ENCODE results near the gene KLHDC8B. TPM values are rescaled to one million over a fixed set of nuclear protein-coding genes. Genes with fewer than 3 reads are reported as not detected.

The KLHDC8B gene
- total RNA-seq = 39.2 TPM

GRCh38 chr3:49171119-49171774, at the start of gene KLHDC8B:
KLHDC8B (plus strand) TSS chr3:49171598; CDS start chr3:49172770, 1,172 bp downstream.

GRCh38 chr3:49132437-49133225, 38.8 kb upstream of the KLHDC8B start, which contains the start of gene LAMB2:
LAMB2 (minus strand) TSS chr3:49133050; CDS start chr3:49132867, 183 bp downstream.

GRCh38 chr3:49165771-49166751, 5.3 kb upstream of the KLHDC8B start, which contains the start of gene CCDC71:
CCDC71 (minus strand) TSS chr3:49166331; CDS start chr3:49164208, 2,123 bp downstream.

Other genes starting within 250 kb of the KLHDC8B start
- gene P4HTM, start 181.4 kb upstream of the KLHDC8B start, total RNA-seq = 51.4 TPM
- 137 TPM for gene WDR6, start 164.2 kb upstream of the KLHDC8B start, total RNA-seq
- gene DALRD3, start 153.0 kb upstream of the KLHDC8B start, total RNA-seq = 52.2 TPM
- 73.9 TPM for gene NDUFAF3, start 149.5 kb upstream of the KLHDC8B start, total RNA-seq
- gene IMPDH2, start 142.2 kb upstream of the KLHDC8B start, total RNA-seq = 214 TPM
- gene QRICH1, start 77.5 kb upstream of the KLHDC8B start, total RNA-seq = 75.6 TPM
- 465 TPM for gene QARS1, start 66.8 kb upstream of the KLHDC8B start, total RNA-seq
- gene USP19, start 50.8 kb upstream of the KLHDC8B start, total RNA-seq = 75.8 TPM
- gene LAMB2, start 38.5 kb upstream of the KLHDC8B start, total RNA-seq = 537 TPM
- 20.4 TPM for gene CCDC71, start 5.3 kb upstream of the KLHDC8B start, total RNA-seq
- 5.2 TPM for gene C3orf62, start 105.6 kb downstream of the KLHDC8B start, total RNA-seq
- gene USP4, start 168.5 kb downstream of the KLHDC8B start, total RNA-seq = 41.9 TPM
- 118 TPM for gene GPX1, start 186.8 kb downstream of the KLHDC8B start, total RNA-seq
- 299 TPM for gene RHOA, start 240.4 kb downstream of the KLHDC8B start, total RNA-seq
- 35.4 TPM for gene TCTA, start 240.8 kb downstream of the KLHDC8B start, total RNA-seq

All from metanephros (tissue), 1 donor.